Right lobe of liver (tissue), 4 donors: ENCODE data around the gene RHEX.

Experiments
- CTCF ChIP-seq, 4 donors: fragments of 200-600 bp in 3 of 4; fragments of 450-650 bp in 1 of 4; IDR thresholded peaks; one replicate each; pipeline versions ENCODE4 v1.5.1 to v1.8.0; 2016 to 2022; ENCODE audit warnings: antibody characterized with exemption in 4 of 4, mild to moderate bottlenecking in 2 of 4
- POLR2A ChIP-seq: fragments of 450-650 bp; IDR thresholded peaks from one replicate; pipeline ENCODE4 v1.6.1; 2017; ENCODE audit warnings: antibody characterized with exemption, mild to moderate bottlenecking
- donor health status: DM: no; HTN: no; CAD: no.
- donor health status: DM: no; HTN: no; CAD: no.
- donor health status: DM: no; HTN: yes; CAD: no.

GRCh38 chr1:206102292-206102936 lies 49.4 kb downstream of the RHEX start:
- TF ChIP-seq CTCF (IDR thresholded peaks at IDR 0.05), result no peak
- TF ChIP-seq POLR2A, result no peak
